RKO (cell line): ENCODE measurements around the gene SSTR3.
"Not testable (repeated sequence)": the region's sequence is repeated elsewhere in the genome, so short reads cannot be mapped to it uniquely, and the experiment has no call there.

Experiments used
- DNase-seq: peaks from one replicate; pipeline ENCODE4 v3.0.0-alpha.2; 2016; ENCODE audit warnings: low spot score

The SSTR3 gene

GRCh38 chr22:37210041-37210803 lies 2.1 kb downstream of the SSTR3 start:
- no peak for DNase-seq

DNA sequence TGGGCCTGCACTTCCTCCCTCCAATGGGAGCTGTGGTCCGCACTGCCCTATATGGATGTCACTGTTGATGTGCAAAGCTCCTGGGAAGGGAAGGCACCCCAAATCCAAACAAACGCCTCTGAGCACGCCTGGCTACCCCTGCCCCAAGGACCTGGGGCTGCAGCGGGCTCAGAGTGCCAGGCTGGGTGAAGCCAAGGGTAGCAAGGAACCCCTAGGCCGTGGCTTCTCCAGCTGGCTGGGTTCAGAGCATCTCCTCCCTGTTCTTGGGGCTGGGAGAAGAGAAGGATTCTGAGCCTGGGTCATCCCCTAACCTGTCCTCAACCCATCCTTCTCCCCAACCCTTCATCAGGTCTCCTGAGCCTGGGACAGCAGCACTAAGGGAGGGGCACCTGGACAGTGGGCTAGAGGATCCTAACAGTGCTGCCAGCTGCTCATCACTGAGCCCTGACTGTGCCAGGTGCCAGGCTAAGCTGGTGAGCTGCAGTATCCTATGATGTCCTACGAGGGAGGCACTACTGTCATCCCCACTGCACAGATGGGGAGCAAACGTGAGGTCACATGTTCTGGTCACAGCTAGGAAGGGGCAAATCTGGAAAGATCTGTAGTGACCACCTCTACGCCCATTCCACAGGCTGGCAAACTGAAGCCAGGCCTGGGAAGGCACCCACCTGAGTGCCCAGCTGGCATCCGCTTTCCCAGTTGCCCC lies 3.0 kb downstream of the SSTR3 start:
- DNase-seq, result no peak

DNA sequence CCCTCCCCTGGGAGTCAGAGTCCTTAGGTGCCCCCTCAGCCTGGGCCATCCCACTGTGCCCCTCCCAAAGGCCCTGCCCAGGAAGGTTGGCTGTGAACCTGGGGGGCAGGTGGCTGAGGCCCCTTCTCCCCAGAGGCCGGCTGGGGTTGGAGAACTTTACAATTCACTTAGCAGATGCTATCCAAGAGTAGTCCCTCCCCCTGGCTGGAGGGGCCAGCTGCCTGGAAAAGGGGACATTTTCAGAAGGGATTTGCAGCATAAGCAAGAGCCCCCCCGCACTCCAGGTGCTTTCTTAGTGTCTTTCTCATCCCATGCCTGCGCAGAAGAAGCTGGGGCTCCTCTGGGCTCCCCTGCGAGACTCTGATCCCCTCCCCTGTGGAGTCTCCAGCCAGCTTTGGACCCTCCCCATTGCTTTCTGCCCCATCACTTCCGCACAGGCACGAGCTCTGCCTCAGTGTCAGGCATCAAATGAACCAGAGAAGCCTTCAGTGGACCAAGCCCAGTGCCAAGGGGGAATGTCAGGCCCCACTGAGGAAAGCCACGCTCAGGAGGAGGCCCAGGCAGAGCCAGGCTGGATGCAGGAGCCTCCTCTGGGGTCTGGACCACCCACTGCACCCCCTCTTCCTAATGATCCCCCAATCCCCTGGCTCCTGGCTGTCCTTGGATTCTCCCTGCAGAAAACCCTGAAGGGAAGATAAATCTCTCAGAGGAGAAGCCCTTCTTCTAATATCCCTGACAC lies 3.7 kb downstream of the SSTR3 start:
- no peak for DNase-seq

GRCh38 chr22:37207981-37208380 lies 4.3 kb downstream of the SSTR3 start:
- no peak for DNase-seq

DNA sequence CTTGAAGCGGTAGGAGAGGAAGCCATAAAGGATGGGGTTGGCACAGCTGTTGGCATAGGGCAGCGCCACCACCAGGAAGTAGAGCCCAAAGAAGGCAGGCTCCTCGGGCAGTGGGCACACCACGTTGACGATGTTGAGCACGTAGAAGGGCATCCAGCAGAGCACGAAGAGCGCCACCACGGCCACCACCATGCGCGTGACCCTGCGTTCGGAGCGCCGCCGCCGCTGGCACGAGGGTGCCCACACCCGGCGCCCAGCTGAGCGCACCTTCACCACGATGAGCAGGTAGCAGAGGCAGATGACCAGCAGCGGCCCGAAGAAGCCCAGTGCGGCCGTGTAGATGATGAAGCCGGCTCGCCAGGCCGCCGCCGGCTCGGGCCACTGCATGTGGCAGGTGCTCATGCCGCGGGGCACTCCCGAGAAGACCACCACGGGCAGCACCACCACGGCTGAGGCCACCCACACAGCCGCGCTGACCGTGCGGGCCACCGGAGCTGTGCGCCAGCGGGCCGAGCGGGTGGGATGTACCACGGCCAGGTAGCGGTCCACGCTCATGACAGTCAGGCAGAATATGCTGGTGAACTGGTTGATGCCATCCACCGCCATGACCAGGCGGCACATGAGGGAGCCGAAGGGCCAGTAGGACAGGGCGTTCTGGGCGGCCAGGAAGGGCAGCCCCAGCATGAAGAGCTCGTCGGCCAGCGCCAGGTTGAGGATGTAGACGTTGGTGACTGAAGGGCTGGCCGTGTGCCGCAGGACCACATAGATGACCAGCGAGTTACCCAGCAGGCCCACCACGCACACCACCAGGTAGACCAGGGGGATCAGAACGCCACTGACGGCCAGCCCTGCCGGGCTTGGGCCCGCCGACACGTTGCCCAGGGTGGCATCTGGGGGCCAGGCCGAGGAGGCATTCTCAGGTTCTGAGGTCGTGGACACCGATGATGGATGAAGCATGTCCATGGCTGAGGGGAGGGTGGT lies 5.1 kb downstream of the SSTR3 start:
- DNase-seq, result no peak

DNA sequence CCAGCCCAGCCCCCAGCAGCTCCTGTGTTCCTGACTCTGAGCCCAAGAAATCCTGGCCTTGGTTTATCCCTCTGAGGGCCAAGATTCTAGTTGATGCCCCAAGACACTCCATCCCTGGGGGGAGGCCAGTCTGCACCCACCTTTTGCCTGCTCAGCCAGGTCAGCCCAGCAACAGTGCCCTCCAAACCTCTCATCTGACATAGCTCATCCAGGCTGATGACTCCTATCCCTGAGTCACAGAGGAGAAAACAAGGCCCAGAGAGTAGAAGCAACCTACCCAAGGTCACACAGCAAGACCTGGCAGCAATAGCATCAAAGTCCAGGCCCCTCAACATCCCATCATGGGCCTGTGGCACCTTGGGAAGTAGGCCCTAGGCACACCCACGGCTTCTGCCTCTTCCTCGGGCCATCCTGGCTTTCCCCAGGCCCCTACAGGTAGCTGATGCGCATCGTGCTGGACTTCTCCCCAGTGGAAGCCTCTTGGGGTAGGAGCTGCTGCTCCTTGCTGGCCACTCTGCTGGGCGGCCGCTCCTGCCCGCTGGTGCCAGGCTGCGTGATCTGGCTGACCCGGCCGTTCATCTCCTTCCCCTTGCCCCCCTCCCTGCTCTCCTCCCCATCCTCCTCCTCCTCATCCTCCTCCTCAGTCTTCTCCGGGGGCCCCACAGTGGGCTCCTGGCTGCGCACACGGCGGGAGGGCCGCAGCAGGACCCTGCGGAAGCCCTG lies 6.0 kb downstream of the SSTR3 start:
- DNase-seq, result no peak

DNA sequence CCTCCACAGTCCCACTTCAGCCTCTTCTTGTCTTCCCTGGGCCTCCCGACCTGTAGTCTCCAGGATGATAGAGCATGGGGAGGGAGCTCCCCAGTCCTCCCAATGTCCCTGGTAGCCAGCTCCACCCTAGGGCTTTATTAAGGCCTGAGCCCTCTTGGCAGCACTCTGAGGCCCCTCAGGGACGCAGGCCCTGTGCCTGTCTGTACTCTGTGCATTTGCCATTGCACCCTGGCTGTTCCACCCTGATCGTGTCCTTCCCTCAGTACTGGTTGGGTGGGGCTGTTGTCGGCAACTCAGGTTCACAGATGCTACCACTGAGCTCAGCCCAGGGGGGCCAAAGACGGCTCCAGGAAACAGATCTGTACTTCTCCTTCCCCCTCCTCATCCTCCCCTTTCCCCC lies 7.2 kb downstream of the SSTR3 start:
- no peak for DNase-seq

GRCh38 chr22:37204045-37204655 lies 8.1 kb downstream of the SSTR3 start:
- no peak for DNase-seq

DNA sequence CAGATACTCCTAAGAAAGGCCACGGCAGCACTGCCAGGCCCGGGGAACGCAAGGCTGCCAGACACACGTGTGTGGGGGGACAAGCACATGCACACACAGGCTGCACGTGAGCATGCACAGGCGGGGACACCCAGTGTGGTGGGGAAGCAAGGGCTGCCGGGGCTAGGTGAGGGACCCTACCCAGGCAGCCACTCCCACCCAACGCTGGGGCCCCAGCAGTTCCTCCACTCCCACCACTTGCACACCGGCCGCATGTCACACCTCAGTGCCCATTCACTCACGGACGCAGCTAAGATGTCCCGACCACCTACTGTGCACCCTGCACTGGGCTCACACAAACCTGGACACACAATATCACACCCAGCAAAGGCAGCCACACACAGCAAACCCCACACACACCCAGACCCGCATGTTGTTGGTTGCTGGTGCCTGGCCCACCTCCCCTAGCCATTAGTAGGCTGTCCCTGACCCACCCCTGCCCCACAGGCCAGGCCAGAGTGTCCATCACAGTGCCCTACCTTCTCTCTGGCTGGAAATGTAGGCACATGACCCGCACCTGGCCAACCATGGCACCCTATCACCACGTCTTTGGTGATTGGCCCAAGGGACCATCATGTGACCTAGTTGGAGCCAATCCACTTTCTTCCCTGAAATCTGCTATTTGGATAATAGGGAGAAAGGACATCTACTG lies 8.8 kb downstream of the SSTR3 start:
- DNase-seq, result no peak

- no peak for DNase-seq
Observed at GRCh38 chr22:37202716-37203115, 9.6 kb downstream of the SSTR3 start.

- no peak for DNase-seq
Observed at GRCh38 chr22:37202001-37202555, 10.2 kb downstream of the SSTR3 start.

DNA sequence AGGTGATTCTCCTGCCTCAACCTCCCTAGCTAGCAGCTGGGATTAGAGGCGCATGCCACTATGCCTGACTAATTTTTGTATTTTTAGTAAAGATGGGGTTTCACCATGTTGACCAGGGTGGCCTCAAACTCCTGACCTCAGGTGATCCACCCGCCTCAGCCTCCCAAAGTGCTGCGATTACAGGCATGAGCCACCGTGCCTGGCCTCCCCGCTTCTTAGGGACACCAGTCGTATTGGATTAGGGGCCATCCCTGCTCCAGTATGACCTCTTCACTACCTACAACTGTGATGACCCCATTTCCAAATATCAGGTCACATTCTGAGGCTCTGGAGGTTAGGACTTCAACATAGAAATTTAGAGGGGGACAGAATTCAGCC lies 10.8 kb downstream of the SSTR3 start:
- not testable (repeated sequence) for DNase-seq

- DNase-seq, result no peak
Observed at GRCh38 chr22:37199760-37200108, 12.5 kb downstream of the SSTR3 start.

- DNase-seq, result peak; percentile 97
Observed at GRCh38 chr22:37199103-37199759, 13.0 kb downstream of the SSTR3 start.

DNA sequence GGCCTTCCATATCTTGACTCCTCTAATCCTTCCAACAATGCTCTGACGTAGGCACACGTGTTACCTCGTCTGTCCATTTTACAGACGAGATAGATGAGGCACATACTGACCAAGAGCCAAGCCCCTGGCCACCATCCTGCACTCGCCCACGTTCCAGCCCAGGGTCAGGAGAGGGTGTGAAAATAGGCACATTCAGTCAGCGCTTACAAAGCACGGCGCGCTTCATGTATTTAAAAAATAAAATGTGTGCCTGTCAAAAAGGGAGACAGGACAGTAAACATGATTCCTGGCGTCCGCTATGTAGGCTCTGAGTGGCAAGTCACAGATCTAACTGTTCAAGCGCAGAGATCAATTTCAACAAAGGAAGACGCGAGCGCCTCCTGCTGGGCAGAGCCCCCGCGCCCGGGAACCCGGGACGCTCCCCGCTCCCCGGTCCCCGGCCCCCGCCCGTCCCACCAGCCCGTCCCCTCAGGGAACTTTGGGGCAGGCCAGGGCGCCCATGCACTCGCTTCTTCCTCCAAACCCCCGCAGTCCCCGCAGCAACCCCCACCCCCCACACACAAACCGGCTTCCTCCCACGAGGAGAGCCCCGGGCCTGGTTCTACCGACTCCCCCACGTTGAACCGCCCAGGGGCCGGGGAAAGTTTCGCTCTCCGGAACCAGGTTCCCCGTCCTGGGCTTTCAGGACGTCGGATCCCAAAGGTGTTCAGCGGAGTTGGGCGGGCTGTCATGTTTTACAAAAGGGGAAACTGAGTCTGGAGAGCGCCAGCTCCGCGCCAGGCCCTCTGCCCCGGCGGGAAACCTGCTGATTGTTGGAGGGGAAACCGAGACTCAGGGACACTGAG lies 13.8 kb downstream of the SSTR3 start:
- DNase-seq, result peak; percentile 74

DNA sequence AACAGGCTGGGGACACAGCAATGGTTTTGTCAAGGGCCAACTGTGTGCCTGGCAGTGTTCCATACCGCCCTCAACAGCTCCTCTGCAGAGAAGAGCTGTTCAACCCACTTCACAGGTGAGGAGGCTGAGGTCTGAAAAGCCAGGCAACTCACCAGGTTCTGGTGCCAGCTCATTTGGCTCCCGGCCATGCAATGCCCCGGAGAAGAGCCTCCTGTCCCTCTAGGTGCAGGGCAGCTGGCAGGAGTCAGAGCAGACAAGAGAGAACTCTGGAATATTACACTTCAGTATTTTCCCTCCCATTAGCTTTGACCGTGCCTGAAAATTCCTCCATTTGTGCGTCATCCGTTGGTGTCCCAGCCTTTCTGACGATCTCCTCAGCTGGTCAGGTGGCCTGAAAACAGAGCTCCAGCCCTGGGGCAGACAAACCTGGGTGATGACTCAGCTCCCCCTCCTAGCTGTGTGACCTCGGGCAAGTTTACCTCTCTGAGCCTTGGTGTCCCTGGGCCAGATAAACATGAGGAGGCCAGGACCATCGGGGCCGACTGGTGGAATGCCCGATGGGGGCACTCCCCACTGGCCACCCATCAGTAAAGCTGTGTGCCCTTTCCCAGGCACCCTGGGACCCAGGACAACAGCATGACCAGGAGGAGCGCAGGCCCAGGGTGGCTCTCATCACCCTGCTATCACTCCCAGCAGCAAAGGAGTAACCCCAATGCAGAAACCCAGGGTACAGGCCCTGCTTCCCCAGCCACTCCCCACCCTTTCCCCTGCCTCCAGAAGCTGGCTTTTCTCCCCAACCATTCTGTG lies 14.6 kb downstream of the SSTR3 start:
- no peak for DNase-seq
